ENCODE measurements around the gene MCM5. TPM values are rescaled to one million over a fixed set of nuclear protein-coding genes. Genes with fewer than 3 reads are reported as not detected.

MCM5 gene
- total and polyA plus RNA-seq, 8 donors, result 34.9 to 83.4 (median 63.9) TPM

GRCh38 chr22:35410663-35411034, 10.7 kb downstream of the MCM5 start:
- Histone ChIP-seq H3K27ac (peak overlapping the region in 1 of 2 donors; percentile 82), H3K4me1 (peaks cover 0 to 44% of the 10 kb centered on the region in 2 donors), H3K9me3 (no peaks in the 10 kb centered on the region), H3K27me3 (no peaks in the 10 kb centered on the region), H3K4me3 (no peak overlapping the region), H3K36me3 (peaks cover 0 to 99% of the 10 kb centered on the region in 2 donors)
- peak in 1 of 4 donors; percentile 57 for DNase-seq
- TF ChIP-seq CTCF (IDR thresholded peaks at IDR 0.05), result no peak
- intact Hi-C loops (cut with DNase I), result no loop called here
- ATAC-seq, result no peak

GRCh38 chr22:35411102-35411501, 11.2 kb downstream of the MCM5 start:
- H3K9me3 ChIP-seq, result no peaks in the 10 kb centered on the region
- intact Hi-C loops (cut with DNase I), result no loop called here
- ATAC-seq, result peak; percentile 42
- peak in 1 of 4 donors; percentile 43 for DNase-seq
- H3K27ac ChIP-seq, result peak overlapping the region in 1 of 2 donors; percentile 82
- no peaks in the 10 kb centered on the region for H3K27me3 ChIP-seq
- peak in 1 of 2 donors; percentile 23 for TF ChIP-seq CTCF (IDR thresholded peaks at IDR 0.05)
- H3K4me3 ChIP-seq, result no peak overlapping the region
- peaks cover 0 to 99% of the 10 kb centered on the region in 2 donors for H3K36me3 ChIP-seq
- H3K4me1 ChIP-seq, result peaks cover 0 to 44% of the 10 kb centered on the region in 2 donors

GRCh38 chr22:35413624-35414023, 13.7 kb downstream of the MCM5 start:
- DNase-seq, result no peak
- Histone ChIP-seq H3K27me3 (no peaks in the 10 kb centered on the region), H3K27ac (no peak overlapping the region), H3K4me1 (peaks cover 0 to 38% of the 10 kb centered on the region in 2 donors), H3K4me3 (no peak overlapping the region), H3K36me3 (peaks cover 0 to 95% of the 10 kb centered on the region in 2 donors), H3K9me3 (no peaks in the 10 kb centered on the region)
- intact Hi-C loops (cut with DNase I), result no loop called here
- no peak for ATAC-seq
- TF ChIP-seq CTCF (IDR thresholded peaks at IDR 0.05), result no peak

- H3K9me3 ChIP-seq, result no peaks in the 10 kb centered on the region
- DNase-seq (peak in 1 of 4 donors; percentile 50), ATAC-seq (no peak)
- H3K27ac ChIP-seq, result no peak overlapping the region
- peaks cover 0 to 95% of the 10 kb centered on the region in 2 donors for H3K36me3 ChIP-seq
- no peaks in the 10 kb centered on the region for H3K27me3 ChIP-seq
- no peak for TF ChIP-seq CTCF (IDR thresholded peaks at IDR 0.05)
- no peak overlapping the region for H3K4me3 ChIP-seq
- intact Hi-C loops (cut with DNase I), result no loop called here
- H3K4me1 ChIP-seq, result peaks cover 0 to 11% of the 10 kb centered on the region in 2 donors
Observed at GRCh38 chr22:35417606-35418005, 17.7 kb downstream of the MCM5 start.

GRCh38 chr22:35418088-35418487, 18.1 kb downstream of the MCM5 start:
- Histone ChIP-seq H3K27me3 (no peaks in the 10 kb centered on the region), H3K9me3 (no peaks in the 10 kb centered on the region), H3K4me1 (peaks cover 0 to 11% of the 10 kb centered on the region in 2 donors), H3K36me3 (peaks cover 0 to 96% of the 10 kb centered on the region in 2 donors), H3K4me3 (no peak overlapping the region), H3K27ac (no peak overlapping the region)
- no peak for TF ChIP-seq CTCF (IDR thresholded peaks at IDR 0.05)
- intact Hi-C loops (cut with DNase I), result no loop called here
- ATAC-seq, result no peak
- DNase-seq, result peak in 1 of 4 donors; percentile 13

Measured in left lung (tissue), 10 donors.